Left renal cortex interstitium (tissue), 4 donors: ENCODE measurements around the gene SYTL3. TPM values are rescaled to one million over a fixed set of nuclear protein-coding genes. Genes with fewer than 3 reads are reported as not detected.
"Not testable (repeated sequence)": the region's sequence is repeated elsewhere in the genome, so short reads cannot be mapped to it uniquely, and the experiment has no call there.

Experiments used
- DNase-seq, 4 donors: peaks; one replicate each; pipeline ENCODE4 v3.0.0-alpha.2; 2013; ENCODE audit warnings: low read depth in 4 of 4, low spot score in 2 of 4, missing footprints in 1 of 4
- polyA plus RNA-seq, 4 donors: library from polyadenylated mRNA; unstranded; fragments of 120-200 nt; gene quantifications; one replicate each; pipeline ENCODE4 v1.2.1, GENCODE V29; 2013; ENCODE audit not compliant: insufficient read length in 4 of 4

The SYTL3 gene
- polyA plus RNA-seq, 4 donors = 3.3 to 4.8 (median 3.5) TPM

DNA sequence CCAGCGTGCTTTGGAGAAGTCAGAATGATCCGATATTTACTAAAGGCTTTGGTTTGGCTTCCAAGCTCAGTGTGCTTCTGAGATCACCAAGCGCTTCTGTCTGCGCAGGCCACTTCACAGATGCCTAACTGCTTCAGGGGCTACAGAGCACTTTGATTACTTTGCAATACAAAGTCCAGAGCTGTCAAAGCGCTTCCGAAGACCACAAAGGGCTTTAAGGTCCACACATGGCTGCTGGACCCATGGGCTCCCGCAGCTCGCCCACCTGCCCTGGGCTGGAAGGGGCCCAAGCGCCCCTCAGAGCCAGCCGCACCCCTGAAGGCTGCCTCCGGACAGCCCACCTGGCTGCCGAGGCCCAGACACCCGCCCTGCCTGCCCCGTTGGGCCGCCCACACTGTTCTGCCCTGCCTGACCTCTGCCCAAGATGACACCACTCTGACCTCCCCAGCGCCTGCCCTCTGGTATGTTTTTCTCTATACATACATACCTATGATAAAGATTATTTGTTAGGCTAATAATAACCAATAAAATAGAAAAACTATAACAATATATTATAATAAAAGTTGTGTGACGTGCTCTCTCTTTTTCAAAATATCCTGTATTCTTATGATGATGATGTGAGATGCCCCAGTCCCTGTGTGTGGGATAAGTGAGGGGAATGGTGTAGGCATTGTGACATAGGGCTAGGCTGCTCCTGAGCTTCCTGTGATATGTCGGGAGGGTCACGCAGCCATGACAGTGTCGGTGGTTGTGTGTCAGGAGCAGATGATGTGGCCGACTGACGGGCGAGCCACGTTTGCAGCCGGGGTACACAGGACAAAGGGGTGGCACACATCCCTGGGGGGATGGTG lies 27.9 kb upstream of the SYTL3 start:
- no peak for DNase-seq

DNA sequence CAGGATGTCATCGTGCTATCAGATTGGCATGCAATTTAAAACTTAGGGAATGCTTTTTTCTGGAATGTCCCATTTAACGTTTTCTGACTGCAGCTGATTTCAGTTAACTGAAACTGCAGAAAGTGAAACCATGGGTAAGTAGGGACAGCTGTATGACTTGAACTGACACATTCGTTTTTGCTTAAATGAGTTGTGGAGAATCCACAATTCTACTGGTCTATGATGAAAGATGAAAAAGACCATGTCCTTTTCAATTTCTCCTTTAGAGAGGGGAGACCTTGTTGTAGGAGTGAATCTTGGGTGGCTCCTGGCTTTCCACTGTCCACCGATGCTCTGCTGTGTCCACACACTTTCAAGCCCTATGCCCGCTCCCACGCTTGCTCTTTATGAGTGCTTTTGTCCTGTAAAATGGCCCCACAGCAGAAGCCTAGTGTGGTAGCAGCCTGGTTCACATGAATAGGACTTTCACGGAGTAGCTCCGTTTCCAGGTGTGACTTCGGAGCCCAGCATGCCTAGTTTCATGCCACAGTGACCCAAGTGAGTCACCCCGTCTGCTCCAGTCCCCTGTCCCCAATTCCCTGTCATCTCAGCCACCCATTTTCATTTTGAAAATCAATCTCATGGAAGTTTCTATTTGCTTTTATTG lies 27.2 kb upstream of the SYTL3 start:
- DNase-seq = no peak

- no peak for DNase-seq
Measured at GRCh38 chr6:158624684-158625682, 24.9 kb upstream of the SYTL3 start.

DNA sequence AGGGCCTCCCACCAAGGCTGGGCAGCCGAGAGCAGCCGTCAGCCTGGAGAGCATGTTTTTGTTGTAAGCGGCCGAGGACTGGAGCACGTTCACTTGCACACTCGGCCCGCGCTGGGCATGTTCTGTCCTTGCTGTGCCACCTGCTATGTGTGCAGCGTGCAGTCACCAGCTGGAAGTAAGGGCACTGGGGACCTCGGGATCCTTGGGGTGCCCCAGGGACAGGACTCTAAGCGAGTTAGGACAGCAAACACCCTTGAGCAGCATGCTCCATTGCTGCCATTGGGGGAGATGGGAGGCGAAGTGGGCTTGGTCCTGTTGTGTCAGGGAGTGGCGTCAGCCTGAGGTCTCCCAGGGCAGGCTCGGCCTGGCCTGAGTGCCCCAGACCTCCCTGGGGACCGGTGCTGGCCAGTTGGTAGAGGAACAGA lies 24.0 kb upstream of the SYTL3 start:
- DNase-seq = no peak

GRCh38 chr6:158626360-158627167 lies 23.3 kb upstream of the SYTL3 start:
- no peak for DNase-seq

- no peak for DNase-seq
Measured at GRCh38 chr6:158627168-158627939, 22.5 kb upstream of the SYTL3 start.

- DNase-seq = no peak
Measured at GRCh38 chr6:158627940-158628211, 22.0 kb upstream of the SYTL3 start.

DNA sequence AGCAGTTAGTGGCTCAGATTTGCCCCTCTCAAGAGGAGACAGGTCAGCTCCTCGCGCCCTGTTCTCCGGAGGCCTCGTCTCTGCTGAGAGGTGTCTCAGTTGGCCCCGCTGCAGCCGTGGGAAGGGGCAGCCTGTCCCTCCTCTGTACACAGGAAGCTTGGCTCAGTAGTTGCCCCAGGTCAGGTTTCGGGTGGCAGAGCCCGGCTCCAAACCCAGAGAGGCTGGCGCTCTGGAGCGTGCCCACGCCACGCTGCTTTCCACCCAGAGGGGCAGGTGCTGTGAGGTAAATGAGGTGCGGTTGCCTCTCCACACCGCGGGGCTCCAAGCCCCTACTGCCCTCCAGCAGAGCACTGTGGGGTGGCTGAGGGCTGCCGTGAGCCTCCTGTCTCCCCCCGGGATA lies 21.3 kb upstream of the SYTL3 start:
- no peak for DNase-seq

GRCh38 chr6:158629367-158630221 lies 20.3 kb upstream of the SYTL3 start:
- DNase-seq = no peak

DNA sequence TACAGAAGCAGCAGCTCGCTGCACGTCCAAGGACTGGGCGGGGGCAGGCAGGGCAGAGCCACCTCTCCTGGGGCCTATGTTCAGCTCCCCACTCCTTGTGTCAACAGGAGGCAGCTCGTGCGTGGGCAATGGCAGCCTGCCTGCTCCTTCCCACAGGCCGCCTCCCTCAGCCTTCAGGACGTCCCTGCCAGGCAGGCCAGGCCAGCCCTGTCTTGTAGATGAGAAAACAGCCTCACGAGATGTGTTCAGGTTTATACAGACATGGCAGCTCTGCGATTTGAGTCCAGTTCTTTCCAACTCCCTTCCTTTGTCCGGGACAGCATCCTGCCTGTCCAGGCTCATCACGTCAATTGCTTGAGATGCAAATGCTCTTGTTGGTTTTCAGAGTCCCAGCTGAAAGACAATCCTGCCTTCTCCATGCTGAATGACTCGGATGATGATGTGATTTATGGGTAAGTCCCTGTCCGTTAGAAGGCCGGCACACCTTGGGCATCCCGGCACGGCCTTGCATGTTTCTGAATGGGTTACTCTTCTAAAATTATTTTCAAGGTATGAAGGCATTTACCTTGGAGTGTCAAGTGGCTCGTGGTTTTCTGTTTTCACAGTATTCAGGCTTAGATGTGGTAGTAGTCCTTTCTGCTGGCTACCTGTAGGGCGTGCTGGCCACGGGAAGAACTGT lies 18.8 kb upstream of the SYTL3 start:
- no peak for DNase-seq

DNA sequence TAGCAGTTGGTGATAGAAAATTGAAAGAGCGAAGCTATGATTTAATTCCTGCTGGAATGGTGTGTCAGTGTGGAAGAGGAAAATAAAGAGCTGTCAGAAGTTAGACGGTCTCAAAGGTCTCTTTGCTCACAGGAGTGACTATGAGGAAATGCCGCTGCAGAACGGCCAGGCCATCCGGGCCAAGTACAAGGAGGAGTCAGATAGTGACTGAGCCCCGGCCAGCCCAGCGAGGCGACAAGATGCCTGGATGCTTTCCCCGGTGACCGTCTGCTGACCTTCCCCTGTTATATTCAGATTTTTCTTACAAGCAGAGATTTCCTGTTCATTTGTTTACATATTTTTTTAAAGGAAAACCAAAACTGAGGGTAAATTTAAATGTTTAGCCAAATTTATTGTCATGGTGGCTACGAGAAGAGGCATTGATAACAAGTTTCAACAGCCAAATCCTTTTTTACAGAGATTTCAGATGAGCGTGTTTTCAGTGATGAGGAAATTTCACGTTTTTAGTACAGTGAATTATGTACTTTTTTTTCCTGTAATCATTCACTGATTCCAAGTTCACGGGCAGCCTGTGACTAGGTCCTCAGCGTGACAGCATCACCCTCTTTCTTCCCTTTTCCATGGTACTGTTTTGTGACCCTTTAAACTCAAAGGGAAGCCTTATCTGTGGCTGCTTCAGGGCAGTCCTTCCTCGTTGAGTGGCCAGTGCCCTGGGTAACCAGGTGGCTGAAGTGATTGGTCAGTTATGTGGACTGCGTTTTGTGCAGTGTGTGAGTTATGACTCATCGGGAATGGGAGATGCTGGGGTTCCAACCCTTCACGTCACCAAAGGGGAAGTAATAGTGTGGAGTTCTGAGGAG lies 17.9 kb upstream of the SYTL3 start:
- DNase-seq = no peak

DNA sequence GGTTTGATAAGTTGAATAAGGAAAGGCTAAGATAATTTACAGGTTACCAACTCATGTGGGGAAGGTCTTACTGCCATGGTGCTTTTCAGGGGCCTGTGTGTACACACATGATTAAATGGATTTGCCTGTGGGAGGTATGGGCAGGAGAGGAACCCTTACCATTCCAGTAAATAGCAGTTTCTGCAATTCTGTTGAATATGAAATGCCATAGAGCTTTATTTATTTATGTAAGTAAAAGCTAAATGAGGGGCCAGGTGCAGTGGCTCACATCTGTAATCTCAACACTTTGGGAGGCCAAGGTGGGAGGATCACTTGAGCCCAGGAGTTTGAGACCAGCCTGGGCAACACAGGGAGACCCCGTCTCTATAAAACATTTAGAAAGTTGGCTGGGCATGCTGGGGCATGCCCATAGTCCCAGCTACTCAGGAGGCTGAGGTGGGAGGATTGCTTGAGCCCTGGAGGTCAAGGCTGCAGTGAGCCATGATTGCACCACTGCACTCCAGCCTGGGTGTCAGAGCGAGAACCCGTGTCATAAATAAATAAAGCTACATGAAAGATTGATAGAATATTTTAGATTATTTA lies 17.2 kb upstream of the SYTL3 start:
- not testable (repeated sequence) for DNase-seq

DNA sequence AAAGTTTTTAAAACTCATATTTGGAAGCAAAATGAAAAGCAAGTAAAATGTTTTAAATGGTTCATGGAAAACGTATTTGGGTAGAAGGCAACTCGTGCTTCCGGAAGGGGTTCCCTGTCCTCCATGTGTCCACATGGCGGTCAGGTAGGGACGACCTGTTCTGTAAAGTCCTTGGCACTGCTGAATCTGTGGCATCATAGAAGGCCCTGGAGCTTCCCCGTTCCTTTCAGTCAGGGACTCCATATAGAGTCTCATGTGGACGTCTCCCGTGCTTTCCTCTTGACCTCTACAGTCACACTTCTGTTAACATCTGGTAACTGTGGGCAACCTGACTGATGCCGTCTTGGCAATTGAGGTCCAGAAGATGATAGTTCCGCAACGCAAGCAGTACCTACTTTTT lies 16.7 kb upstream of the SYTL3 start:
- no peak for DNase-seq

GRCh38 chr6:158634695-158635426 lies 15.0 kb upstream of the SYTL3 start:
- no peak for DNase-seq

DNA sequence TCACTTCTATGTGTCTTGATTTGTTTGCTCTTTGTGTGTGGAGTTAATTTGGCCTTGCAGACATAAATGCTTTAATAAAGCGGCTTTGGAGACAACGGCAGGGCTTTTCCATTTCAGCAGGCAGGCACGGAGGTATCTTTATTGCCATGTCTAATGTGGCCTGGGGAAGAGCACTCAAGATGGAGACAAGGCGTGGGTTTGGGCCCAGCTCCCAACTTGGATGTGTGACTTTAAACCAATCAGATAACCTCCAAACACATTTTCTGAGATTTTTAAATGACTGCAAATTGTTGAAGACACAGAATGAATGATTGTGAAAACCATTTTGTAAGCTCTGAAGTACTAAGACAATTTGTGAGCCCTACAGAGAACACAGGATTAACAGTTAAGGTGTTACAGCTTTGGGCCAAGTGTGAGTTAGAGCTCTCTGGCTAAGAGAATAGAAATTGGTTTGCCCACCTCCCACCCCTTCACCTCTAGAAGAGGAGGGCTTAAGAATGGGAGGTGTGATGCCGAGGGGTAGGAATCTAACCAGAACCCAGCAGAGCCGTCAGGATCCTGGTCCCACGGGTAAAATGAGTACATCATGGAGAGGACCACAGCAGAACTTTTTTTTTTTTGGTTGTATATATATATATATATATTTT lies 14.3 kb upstream of the SYTL3 start:
- DNase-seq = no peak

GRCh38 chr6:158636778-158637177 lies 13.1 kb upstream of the SYTL3 start:
- no peak for DNase-seq
